HG02623 (cell line): Measurements from ENCODE around the gene FMNL3.
A peak's percentile ranks its signal among the peaks of the same experiment; 100 is the strongest.
"Not testable (repeated sequence)": the region's sequence is repeated elsewhere in the genome, so short reads cannot be mapped to it uniquely, and the experiment has no call there.

ENCODE experiments used
- ATAC-seq: cut with Tn5 transposase; IDR thresholded peaks from one replicate; pipeline ENCODE4 v1.9.1; 2021; ENCODE audit warnings: moderate library complexity; ENCODE audit not compliant: unreplicated experiment

The FMNL3 gene

GRCh38 chr12:49635036-49635435 lies 72.2 kb downstream of the FMNL3 start:
- ATAC-seq = no peak

GRCh38 chr12:49633703-49634345 lies 73.4 kb downstream of the FMNL3 start:
- ATAC-seq = no peak

- ATAC-seq = no peak
Measured at GRCh38 chr12:49632986-49633702, 74.1 kb downstream of the FMNL3 start.

DNA sequence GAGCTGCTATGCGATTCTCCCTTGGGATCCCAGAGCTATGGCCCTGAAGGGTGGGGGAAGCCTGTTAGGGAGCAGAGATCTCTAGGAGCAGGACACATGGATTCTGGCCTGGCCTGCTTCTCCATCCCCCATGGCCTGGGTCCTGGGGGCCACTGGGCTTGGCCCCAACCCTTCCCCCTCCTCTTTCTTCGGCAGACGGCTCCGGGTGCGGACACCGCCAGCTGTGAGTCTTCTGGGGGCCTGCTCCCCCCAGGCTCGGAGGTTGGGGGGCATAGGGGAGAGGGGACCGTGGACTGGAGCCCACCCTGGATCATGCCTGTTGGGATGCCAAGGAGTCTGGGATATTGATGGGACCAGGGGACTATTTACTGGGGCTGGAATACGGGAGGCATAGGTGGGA lies 74.8 kb downstream of the FMNL3 start:
- ATAC-seq = no peak

GRCh38 chr12:49631336-49631907 lies 75.8 kb downstream of the FMNL3 start:
- no peak for ATAC-seq

DNA sequence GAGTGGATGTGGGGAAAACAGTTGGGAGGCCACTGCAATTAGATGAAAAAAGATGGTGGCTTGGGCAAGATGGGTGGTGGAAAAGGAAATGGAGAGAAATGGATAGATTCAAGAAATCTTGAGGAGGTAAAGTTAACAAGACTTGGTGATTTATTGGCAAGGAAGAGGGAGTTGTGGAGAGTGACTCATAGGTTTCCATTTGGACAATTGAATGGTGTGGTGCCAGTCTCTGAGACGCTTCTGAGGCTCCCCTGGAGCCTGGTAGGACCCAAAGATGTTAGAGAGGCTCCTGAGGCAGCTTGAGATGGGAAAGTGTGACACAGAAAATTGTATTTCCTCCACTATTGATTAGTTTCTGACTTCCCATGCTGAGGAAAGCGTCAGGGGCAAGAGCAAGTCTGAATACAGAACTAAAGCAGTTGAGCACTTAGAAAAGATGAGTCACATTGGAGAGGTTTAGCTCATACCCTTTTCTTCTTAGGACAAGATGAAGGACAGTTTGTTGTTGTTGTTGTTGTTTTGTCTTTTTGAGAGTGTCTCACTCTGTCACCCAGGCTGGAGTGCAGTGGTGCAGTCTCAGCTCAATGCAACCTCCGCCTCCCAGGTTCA lies 79.3 kb downstream of the FMNL3 start:
- ATAC-seq = no peak

GRCh38 chr12:49626836-49627235 lies 80.4 kb downstream of the FMNL3 start:
- no peak for ATAC-seq

- no peak for ATAC-seq
Measured at GRCh38 chr12:49626169-49626835, 80.9 kb downstream of the FMNL3 start.

- no peak for ATAC-seq
Measured at GRCh38 chr12:49624921-49625577, 82.2 kb downstream of the FMNL3 start.

DNA sequence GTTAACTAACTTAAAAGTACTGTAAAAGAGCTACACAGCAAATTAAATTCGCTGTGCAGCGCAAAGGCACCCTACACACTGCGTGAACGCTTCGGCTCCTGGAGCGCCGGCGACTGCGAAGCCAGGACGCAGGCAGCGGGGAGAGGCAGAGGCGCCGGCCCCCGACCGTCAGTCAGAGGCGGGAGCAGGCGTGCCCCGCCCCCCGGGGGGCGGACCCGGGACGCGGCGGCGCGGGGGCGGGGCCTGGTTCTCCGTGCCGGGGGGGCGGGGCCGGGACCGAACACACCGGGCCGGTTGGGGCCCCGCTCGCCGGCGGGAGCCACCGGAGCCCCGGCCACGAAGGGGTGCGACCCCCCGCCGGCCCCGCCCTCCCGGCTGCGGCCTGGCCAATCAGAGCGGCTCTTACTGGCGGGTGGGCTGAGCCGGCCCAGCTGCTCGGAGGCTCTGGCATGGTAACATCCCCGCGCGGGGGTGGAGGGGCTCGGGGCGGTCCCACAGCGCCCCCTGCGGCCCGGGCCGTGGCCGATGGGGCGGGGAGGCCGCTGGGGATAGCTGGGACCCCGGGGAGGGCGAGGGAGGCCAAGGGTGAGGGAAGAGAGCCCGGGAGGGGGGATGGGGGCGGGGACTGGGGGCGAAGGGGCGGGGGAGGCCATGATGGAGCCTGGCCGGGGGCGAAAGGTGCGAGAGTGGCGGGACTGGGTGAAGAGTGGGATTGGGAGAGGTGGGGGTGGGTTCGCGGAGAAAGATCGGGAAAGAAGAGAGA lies 83.9 kb downstream of the FMNL3 start, which contains the start of gene PRPF40B:
Gene PRPF40B (plus strand): TSS at position 420 of the 763 bp plus-strand sequence. CDS start 30 bp downstream, at position 450.
- peak; percentile 60 for ATAC-seq

DNA sequence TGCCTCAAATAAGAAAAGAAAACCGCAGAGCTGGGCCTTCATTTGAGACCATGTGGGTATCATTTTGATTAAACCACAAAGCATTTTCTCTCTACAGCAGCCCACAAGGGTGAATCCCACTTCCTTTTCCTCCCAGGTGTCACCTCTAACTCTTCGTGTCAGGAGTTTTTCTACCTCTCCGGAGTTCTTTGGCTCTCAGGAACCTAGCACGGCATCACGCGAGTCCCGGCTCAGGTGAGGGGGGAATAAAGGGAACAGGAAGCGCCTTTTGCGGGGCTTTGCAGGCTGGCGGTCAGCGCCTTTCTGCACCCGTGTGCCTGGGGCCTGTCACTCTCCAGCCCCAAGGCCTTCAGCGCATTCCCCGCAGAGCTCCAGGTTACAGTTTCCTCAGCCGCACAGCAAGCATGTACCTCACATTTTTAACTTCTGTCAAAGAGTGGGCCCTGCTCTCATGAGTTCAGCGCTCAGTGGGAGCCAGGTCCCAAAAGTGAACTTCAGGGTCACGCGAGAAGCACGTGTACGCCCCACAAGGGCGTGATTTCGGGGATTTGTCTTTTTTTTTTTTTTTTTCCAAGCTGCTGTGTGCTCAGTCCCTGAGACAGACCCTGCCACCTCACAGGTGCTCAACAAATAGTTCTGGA lies 84.6 kb downstream of the FMNL3 start:
- peak; percentile 18 for ATAC-seq

GRCh38 chr12:49621651-49622500 lies 85.3 kb downstream of the FMNL3 start:
- no peak for ATAC-seq

- ATAC-seq = no peak
Measured at GRCh38 chr12:49619286-49619685, 87.9 kb downstream of the FMNL3 start.

- no peak for ATAC-seq
Measured at GRCh38 chr12:49618576-49618975, 88.6 kb downstream of the FMNL3 start.

- ATAC-seq = no peak
Measured at GRCh38 chr12:49616533-49617219, 90.5 kb downstream of the FMNL3 start.

DNA sequence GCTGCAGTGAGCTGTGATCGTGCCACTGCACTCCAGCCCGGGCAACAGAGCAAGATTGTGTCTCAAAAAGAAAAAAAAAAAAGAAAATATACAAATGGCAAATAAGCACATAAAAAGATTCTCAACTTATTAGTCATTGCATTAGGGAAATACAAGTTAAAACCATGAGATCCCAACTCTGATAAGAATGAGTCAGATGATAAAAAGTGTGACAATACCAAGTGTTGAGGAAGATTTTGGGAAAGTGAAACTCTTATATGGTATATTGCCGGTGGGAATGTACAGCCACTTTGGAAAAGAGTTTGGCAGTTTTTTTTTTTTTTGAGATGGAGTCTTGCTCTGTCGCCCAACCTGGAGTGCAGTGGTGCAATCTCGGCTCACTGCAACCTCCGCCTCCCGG lies 91.5 kb downstream of the FMNL3 start:
- ATAC-seq = no peak

DNA sequence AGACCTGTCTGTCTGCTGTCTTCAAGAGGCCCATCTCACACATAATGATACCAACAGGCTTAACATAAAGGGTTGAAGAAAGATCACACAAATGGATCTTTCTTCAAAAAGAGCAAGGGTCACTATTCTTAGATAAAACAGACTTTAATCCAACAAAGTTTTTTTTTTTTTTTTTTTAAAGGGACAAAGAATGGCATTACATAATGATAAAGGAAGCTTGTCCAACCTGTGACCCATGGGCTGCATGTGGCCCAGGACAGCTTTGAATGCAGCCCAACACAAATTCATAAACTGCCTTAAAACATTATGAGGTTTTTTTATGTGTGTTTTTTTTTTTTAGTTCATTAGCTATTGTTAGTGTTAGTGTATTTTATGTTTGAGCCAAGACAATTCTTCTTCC lies 95.0 kb downstream of the FMNL3 start:
- ATAC-seq = no peak

- not testable (repeated sequence) for ATAC-seq
Measured at GRCh38 chr12:49610785-49611184, 96.4 kb downstream of the FMNL3 start.
